CD4-positive, alpha-beta T cell treated with Interleukin-17A for 1 hour (primary cell): Measurements from ENCODE around the gene AKR1B15.
"Not testable (repeated sequence)": the region's sequence is repeated elsewhere in the genome, so short reads cannot be mapped to it uniquely, and the experiment has no call there.

Source experiments
- DNase-seq: peaks from one replicate; pipeline ENCODE4 v3.0.0-alpha.2; 2020

The AKR1B15 gene

DNA sequence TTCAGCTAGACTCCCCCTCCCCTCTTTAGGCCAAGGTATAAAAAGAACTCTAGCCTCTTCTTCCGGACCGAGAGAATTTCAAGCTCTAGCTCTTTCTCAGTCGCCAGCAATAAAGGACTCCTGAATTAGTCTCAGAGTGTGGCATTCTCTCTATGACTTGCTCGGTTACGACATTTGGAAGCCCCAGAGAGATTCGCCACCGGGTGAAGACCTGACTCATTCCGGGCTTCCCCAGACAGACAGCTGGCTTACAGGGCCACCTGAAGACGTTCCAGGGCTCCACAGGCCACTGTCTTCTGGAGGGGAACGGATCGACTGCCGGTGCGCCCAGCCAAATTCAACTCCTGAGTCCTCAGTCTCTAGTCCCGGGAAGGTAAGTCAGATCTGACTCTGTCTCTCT lies at the start of gene AKR1B15:
Gene AKR1B15 (plus strand): TSS at position 234 of the 400 bp plus-strand sequence. CDS start 15,510 bp downstream, outside the sequence.
- no peak for DNase-seq

DNA sequence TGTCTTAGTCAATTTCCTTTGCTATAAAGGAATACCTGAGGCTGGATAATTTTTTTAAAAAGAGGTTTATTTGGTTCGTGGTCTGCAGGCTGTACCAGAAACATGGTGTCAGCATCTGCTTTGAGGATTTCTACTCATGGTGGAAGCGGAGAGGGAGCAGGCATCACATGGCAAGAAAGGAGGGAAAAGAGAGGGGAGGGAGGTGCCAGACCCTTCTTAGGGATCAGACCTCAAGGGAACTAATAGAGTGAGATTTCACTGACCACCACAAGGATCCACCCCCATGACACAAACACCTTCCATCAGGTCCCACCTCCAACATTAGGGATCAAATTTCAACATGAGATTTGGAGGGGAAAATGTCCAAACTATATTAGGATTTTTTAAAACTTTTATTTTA lies 48.5 kb upstream of the AKR1B15 start:
- DNase-seq: no peak

DNA sequence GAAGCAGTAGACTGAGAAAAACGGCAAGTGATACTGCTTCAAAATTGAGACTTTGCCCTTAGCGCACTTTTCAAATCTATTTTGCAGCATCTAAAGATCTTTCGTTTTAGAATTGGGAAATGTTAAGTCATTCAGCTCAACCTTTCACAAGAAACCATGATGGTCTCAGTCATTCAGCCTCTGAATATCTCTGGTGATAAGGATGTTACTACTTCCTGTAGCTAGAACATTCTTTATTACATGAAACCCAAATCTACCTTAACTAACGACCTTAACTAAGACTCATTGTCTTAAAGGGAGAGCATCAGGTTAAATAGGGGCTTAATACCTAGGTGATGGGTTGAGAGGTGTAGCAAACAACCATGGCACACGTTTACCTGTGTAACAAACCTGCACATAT lies 47.9 kb upstream of the AKR1B15 start:
- DNase-seq: no peak

DNA sequence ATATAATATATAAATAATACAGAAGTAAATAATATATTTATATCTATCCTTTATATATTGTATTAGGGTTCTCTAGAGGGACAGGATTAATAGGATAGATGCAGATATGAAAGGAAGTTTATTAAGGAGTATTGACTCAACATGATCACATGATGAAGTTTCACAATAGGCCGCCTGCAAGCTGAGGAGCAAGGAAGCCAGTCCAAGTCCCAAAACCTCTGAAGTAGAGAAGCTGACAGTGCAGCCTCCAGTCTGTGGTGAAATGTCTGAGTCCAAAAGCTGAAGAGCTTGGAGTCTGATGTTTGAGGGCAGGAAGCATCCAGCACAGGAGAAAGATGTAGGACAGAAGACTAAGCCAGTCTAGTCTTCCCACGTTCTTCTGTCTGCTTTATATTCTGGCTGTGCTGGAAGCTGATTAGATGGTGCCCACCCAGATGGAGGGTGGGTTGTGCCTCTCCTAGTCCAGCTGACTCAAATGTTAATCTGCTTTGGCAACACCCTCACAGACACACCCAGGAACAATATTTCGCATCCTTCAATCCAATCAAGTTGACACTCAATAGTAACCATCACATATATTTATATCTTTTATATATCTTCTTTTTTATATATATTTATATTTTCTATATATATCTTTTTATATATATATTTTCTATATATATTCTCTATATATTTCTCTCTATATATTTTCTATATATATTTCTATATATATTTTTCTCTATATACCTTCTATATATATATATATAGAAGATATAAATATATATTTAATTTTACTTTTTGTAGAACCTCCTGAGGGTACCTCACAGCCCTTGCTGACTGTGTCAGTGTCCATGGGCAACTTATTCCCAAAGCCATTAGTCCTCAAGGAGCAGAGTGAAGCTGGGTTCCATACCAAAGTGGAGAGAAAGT lies 46.2 kb upstream of the AKR1B15 start:
- DNase-seq: no peak

DNA sequence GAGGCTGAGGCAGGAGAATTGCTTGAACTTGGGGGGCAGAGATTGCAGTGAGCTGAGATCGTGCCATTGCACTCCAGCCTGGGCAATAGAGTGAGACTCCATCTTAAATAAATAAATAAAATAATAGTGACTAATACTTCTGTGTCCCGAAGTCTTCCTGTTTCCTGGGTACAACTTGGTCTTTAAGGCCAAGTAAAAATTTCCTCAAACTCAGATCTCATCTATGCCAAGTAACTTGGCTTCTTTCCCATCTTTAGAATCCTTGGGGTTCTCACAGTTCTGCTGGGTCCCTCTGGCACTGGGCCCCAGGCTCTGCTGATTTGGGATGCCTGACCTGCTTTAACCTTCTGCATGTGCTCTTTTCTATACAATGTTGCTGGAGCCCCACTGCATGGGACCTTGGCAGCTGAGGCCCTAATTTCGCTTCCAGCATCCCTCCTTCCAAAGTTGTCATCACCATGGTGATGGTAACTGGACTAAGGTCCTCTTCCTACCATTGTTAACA lies 44.2 kb upstream of the AKR1B15 start:
- no peak for DNase-seq

DNA sequence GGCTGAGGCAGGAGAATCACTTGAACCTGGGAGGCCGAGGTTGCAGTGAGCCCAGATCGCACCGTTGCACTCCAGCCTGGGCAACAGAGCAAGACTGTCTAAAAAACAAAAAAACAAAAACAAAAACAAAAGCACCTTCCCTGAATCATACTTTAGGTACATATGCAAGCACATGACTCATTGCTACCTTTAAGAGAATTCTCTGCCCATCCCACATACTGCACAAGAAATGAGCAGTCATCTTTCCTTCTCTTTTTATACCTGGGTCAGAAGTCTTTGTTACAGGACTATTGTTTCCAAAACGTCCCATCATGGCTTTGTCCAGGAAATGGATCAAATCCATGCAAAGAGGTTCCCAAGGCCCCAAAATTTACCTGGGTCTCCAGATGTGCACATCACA lies 43.1 kb upstream of the AKR1B15 start:
- DNase-seq: no peak

DNA sequence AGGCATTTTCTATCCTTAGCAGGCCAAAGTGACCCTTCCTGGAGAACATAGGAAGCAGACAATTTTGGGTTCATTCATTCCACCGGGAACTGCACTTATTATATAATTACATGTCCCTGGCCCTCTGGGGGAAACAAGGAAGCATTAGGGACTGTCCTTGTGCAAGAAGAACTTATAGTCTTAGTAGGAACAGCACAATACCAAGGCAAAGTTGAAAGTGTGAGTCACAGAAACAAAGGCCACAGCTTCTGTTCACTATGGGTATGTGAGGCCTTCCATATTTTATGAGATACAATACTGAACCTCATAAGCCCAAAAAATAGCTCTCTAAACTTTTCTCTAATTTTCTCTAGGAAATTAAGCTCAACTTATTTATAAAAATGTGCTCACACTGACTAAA lies 39.9 kb upstream of the AKR1B15 start:
- DNase-seq: no peak

DNA sequence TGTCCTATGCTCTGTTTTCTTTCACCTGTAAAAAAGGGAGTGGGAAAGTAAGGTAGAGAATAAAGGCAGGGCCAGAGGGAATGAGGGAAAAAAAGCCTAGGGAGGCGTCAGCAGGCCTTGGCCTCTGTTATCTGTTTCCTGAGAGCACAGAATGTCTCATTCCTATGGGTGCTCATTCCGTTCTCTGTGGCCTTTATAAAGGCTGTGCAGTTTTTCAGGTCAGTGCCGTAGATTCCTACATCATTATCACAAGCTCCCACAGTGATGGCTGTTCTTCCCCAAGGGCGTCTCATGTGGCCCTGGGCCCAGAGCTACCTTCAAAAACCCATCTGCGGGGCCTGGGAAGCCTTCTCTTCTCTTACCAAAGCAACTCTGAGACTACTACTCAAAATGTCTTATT lies 38.3 kb upstream of the AKR1B15 start:
- DNase-seq: no peak

DNA sequence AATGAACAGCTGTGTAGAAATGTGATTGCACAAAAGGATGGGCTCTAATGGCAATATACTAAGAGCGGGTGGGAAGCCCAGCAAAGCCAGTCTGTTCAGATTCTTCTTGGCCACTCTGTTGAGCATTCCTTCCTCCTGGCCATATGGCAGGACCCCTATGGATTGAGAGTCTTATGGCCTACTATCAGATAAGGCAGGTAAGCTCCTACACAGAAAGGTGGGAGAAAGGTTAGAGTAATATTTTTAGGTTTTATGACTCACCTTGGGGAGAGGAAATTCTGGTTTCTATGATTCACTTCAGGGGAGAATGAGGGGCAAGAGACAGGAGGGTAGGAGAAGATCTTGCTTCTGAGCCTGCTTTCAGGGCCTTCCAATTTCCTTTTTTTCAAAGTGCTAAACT lies 36.6 kb upstream of the AKR1B15 start:
- no peak for DNase-seq

DNA sequence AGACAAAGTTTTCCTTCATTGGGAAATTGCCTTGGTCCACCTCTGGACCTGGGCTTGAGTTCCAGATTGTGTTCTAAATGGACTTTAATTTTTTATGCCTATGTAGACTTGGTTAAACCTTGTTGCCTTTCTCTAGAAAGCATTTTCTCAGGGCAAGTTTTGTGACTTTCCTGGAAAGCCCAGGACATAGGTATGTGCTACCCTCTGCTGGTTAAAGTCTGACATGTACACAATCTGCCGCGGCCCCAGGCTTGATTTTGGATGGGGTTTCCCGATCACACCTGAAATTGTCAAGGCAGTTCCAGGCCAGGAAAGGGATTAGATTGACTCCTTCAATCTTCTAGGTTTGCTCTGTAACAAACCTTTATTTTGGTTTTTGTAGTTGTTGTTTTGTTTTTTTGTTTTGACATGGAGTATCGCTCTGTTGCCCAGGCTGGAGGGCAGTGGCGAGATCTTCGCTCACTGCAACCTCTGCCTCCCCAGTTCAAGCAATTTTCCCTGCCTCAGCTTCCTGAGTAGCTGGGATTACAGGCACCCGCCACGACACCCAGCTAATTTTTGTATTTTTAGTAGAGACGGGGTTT lies 35.6 kb upstream of the AKR1B15 start:
- DNase-seq: peak; percentile 38

DNA sequence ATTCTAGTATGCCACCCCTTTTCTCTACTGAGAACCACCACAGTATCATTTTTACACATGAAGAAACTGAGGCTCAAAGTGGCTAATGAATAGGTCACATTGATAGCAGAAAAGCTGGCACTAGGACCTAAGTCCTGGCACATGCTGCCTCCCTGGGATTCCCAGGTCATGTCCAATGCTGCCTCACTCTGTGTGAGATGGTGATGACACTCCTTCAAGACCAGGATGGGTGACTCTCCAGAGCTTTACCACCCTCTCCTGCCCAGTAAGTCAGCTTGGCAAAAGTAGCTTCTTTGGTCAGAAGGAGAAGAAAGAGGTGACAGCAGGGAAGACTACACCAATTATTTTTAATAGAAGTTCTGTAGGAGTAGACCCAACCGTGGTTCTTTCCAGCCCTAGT lies 34.8 kb upstream of the AKR1B15 start:
- no peak for DNase-seq

DNA sequence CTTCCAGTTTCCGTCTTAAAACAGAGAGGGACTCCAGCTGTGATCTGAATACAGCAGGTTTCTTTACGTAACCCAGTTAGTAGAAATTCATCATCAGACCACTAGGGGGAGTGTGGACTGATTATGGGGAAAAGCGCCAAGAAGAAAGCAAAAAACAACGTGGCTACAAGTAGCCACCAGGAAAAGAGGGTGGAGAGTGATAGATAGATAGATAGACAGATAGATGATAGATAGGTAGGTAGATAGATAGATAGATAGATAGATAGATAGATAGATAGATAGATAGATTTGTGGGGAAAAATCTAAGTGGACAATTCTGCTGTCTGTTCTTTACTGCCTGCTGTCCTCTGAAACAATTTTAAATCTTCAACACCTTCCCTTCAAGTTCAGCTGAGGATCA lies 34.2 kb upstream of the AKR1B15 start:
- peak; percentile 70 for DNase-seq

DNA sequence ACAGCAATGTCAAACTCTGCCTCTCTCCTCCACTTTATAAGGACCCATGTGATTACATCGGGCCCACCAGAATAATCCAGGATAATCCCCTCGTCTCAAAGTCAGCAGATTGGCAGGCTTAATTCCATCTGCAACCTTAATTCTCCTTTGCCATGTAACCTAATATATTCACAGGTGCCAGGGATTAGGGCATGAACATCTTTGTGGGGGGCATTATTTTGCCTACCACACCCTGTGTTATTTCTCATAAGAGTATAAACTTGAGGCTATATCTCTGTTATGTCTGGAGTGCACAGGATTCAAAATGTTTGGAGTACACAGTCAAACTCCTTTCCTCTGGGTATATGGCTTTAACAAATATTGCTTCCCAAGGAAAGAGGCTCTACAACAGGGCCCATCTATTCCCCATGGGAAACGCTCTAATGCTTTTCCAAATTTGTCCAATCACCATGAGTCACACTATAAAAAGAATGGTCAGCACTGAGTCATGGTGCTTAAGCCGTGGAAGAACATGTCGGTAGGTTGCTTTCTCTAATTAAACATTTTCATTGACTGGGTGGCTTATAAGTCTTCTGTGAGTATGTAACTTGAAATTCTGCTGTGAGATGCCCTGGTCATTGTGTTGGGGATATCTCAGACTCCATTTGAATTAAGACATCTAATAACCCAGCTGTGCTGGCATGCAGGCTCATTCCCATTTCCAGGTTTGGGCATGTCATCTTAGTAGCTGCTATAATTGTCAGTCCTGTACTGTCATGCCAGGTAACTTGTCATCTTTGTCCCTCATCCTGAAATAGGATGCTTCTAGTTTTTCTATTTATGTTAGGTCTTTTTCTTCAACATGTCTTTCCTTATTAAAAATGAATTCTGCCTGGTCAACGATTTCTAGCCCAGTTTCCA lies 33.1 kb upstream of the AKR1B15 start:
- no peak for DNase-seq

DNA sequence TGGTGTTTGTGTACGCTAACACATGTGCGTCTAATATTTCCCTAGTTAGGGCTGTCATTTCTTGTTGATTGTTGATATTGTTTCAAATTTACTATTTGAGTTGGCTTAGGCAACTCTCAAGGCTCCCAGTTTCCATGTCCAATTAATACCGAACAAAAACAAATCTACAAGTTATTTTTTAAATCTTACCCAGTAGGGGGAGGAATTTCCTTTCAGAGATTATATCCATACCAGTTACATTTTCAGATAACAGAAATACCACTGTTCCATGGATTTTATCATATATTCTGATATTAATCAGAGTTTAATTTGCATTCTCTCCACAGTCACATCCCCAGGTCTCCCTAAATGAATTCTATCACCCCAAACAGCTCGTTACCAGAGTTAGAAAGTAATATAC lies 28.8 kb upstream of the AKR1B15 start:
- DNase-seq: no peak

DNA sequence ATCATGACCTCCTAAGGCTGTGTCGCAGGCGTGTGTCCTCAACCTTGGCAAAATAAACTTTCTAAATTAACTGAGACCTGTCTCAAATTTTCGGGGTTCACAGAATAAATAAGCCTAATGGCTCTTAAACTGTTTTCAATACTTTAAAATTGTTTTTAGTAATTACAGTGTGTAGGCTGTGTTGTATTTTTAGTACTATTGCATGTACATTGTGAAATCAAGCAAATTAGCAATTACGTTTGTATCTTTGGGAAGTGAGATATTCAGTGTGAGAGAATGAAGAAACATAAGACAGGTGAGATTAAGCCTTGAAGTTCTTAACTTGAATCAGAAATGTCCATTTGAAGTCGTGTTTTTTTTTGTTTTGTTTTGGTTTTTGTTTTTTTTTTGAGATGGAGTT lies 26.3 kb upstream of the AKR1B15 start:
- no peak for DNase-seq

DNA sequence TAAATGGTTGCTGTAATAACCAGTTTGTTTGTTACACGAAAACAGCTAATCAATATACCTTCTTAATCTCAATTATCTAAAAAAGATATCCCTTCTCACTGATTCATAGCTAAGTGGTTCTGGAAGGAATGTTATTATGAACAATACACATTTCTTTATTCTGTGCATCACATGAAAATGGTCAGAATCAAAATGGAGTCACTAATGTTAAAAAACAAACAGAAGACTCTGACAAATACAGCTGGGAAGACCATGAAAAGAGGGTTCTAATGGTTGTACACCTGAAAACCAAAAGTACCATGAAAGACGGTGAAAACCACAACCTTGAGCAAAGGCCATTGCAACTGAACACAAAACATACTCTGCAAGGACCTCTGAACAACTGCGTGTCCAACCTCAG lies 23.5 kb upstream of the AKR1B15 start:
- not testable (repeated sequence) for DNase-seq

DNA sequence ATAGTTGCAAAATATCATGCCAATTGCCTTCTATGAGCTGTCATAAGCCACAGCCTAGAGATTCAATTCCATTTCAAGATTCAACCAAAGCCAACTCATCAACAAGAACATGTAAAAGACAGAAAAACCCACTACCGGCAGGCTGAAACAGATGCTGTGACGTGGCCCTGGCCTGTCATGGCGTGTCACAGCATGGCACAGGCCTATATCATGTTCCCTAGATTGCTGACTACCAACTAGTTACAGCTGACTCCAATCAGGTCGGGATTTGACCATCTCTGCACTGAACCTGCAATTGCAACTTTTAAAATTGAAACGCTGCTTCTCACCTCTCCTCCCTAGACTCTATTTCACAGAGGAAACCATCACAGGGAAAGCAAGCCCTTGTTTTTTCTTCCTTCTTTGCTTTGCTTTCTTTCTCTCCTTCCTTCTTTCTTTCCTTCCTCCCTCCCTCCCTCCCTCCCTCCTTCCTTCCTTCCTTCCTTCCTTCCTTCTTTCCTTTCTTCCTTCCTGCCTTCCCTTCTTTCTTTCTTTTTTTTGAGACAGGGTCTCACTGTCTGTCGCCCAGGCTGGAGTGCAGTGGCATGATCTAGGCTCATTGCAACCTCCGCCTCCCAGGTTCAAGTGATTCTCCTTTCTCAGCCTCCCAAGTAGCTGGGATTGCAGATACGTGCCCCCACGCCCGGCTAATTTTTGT lies 22.2 kb upstream of the AKR1B15 start:
- DNase-seq: not testable (repeated sequence)

DNA sequence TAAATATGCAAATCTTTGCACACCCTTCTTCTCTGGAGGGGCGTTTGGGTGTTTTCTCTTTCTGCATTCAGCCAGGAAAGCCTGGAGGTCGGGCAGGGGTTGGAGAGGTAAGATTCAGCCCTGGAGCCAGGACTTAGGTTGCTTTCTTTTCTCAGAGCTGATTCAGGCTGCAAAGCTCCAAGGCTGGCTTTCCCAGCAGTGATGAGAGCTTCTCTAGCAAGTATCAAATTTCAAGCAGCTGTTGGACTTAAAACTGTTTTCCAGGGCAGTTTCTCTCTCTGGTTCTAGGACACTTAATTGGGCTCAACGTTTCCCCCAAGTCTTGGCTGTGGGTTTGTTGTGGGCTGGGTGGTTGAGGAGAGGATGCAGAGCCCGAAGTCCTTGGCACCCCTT lies 20.9 kb upstream of the AKR1B15 start:
- no peak for DNase-seq

DNA sequence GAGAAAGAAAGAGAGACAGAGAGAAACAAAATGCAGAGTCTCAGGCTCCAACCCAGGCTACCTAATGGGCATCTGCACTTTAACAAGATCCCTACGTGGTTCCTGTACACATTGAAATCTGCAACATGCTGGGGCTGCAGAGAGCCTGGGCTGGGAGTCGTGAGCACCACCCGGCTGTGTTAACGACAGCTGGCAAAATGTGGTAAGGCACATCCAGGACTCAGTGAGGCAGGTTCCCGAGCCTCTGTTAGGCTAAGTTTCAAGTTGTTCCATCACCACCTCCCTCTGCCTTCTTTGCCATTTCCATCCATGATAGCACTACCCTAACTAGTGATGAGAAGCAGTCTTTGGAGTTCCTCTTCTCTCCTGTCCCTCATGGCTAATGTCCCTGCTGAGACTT lies 20.2 kb upstream of the AKR1B15 start:
- DNase-seq: no peak

DNA sequence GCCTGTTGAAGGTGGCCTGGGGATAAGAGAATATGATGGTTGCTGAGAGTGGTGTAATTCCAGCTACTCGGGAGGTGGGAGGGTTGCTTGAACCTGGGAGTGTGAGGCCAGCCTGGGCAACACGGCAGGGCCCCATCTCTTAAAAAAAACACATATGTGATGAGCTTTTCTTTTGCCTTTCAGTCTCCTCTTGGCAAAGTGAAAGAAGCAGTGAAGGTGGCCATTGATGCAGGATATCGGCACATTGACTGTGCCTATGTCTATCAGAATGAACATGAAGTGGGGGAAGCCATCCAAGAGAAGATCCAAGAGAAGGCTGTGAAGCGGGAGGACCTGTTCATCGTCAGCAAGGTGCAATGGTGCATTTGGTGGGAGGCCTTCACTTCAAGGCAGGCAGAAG lies 18.4 kb upstream of the AKR1B15 start:
- DNase-seq: no peak

DNA sequence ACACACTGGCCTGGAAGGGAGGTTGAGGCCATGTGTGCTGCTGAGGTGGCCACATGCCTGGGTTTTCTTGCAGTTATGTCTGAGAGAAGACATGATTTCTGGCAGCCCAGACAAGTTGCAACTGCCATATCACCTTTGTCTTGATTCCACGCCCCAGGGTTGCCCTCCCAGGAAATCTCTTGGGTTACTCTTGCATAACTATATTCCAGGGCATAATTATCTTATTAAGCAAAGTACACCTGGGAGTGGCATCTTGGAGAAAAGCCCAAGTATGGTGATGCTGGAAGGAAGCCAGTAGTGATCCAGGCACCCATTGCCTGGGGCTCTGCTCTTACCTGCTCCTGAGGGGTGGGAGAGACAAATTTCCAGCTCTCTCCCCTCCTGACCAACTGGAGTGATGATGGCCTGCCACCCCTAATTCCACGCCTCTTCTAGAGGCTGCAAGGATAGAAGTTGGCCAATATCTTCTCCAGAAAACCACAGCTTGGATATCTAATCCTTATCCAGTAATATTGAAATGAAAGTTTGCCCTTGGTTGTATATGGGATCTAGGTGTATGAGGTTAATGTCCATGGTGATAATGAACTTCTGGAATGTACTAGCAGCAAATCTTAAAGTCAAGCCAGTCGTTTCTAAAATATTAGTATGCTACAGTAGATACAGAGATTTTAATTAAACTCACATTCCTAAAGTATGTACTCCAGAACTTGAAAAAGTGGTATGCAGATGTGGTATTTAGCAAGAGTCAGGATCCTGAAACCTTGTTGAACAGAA lies 16.5 kb upstream of the AKR1B15 start:
- DNase-seq: no peak

DNA sequence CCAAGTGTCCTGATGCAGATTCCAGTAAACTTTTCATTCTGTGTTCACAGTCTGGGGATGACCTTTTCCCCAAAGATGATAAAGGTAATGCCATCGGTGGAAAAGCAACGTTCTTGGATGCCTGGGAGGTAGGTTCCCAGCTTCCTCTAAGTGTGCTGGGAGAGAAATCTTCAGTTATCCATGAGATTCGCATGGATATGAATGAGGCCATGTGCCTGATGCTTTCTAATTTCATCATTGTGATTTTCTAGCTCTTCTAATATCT lies 16.0 kb upstream of the AKR1B15 start:
- DNase-seq: no peak
